ENCODE measurements around the gene SIPA1L3. TPM values are rescaled to one million over a fixed set of nuclear protein-coding genes. Genes with fewer than 3 reads are reported as not detected.

The SIPA1L3 gene
- total RNA-seq, 3 donors from 2014 or later: 9.6 to 29.8 (median 28.5) TPM

DNA sequence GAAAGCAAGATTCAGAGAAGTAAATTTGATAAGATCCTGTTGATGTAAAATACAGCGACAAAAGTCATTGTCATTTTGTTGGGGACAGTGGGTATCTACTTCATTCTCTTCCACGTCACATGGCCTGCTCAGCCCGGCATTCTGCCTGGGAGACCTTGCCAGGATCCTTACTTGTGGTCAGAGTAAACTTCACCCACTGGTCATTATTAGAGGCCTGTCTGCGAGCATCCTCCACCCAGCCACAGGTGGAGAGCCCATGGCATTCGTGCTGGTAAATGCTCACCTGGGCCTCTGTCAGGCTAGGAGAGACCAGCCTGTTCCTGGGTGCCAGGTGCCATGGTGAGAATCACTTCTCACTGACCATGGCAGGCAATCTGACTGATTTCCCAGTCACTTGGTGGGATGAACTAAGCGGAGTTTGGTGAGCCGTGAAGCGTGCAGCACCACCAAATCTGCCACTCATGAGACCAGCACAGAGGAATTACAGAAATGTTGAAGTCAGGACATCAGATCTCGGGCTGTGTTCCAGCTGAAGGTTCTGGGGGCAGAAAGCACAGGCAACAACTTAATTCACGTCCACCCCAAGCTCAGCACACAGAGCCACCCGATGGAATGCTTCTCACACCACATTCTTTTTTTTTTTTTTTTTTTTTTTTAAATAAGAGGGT lies 107.0 kb downstream of the SIPA1L3 start:
- Histone ChIP-seq H3K4me3 (no peak overlapping the region), H3K27ac (no peak overlapping the region), H3K36me3 (no peaks in the 10 kb centered on the region), H3K4me1 (no peaks in the 10 kb centered on the region), H3K9me3 (no peaks in the 10 kb centered on the region), H3K27me3 (no peaks in the 10 kb centered on the region)
- DNase-seq (ENCODE audit: low spot score in 2 of 2): no peak
- no peak for TF ChIP-seq POLR2AphosphoS5 (IDR thresholded peaks at IDR 0.05)
- no peak for TF ChIP-seq POLR2A (IDR thresholded peaks at IDR 0.05)
- TF ChIP-seq, protein P1, sequence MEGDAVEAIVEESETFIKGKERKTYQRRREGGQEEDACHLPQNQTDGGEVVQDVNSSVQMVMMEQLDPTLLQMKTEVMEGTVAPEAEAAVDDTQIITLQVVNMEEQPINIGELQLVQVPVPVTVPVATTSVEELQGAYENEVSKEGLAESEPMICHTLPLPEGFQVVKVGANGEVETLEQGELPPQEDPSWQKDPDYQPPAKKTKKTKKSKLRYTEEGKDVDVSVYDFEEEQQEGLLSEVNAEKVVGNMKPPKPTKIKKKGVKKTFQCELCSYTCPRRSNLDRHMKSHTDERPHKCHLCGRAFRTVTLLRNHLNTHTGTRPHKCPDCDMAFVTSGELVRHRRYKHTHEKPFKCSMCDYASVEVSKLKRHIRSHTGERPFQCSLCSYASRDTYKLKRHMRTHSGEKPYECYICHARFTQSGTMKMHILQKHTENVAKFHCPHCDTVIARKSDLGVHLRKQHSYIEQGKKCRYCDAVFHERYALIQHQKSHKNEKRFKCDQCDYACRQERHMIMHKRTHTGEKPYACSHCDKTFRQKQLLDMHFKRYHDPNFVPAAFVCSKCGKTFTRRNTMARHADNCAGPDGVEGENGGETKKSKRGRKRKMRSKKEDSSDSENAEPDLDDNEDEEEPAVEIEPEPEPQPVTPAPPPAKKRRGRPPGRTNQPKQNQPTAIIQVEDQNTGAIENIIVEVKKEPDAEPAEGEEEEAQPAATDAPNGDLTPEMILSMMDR (IDR thresholded peaks at IDR 0.05): no peak
- intact Hi-C loops (cut with DNase I; ENCODE audit: low total_unique reads): no loop called here

DNA sequence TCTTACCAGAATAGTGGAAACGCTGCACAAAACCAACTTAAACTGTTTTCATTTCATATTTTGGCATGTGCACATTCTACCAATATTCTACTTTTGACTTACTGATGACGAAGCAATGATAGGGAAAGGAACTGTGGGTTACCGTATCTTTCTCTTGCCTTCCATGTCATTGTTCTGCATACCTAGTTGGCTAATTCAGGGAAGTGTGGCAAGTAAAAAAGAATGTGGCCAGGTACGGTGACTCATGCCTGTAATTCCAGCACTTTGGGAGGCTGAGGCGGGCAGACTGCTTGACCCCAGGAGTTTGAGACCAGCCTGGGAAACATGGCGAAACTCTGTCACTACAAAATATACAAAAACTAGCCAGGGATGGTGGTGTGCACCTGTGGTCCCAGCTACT lies 108.2 kb downstream of the SIPA1L3 start:
- DNase-seq (ENCODE audit: low spot score in 2 of 2): no peak
- Histone ChIP-seq H3K9me3 (no peaks in the 10 kb centered on the region), H3K27ac (no peak overlapping the region), H3K4me3 (no peak overlapping the region), H3K4me1 (no peaks in the 10 kb centered on the region), H3K36me3 (no peaks in the 10 kb centered on the region), H3K27me3 (no peaks in the 10 kb centered on the region)
- intact Hi-C loops (cut with DNase I; ENCODE audit: low total_unique reads): no loop called here
- TF ChIP-seq POLR2AphosphoS5 (IDR thresholded peaks at IDR 0.05) (no peak), POLR2A (IDR thresholded peaks at IDR 0.05) (no peak)
- TF ChIP-seq, protein P1 (IDR thresholded peaks at IDR 0.05): no peak

DNA sequence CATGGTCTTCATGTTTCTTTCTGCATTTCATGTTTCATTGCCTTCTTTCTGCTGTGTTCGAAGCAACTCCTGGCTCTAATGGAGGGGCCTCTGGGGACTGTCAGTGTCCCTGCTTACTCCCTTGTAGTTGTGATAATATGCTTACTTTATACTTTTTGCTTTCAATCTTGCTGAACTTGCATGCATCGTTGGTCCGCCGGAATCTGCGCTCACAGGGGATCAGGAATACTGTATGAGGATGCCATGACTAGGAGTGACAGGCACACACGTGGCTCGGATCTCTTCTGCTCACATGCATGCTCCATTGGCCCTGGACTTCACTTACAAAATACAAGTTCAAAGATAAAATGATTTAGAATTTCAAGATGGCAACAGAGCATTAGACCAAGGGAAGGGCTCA lies 108.8 kb downstream of the SIPA1L3 start:
- intact Hi-C loops (cut with DNase I; ENCODE audit: low total_unique reads): no loop called here
- no peak overlapping the region for H3K4me3 ChIP-seq
- H3K4me1 ChIP-seq: no peaks in the 10 kb centered on the region
- no peak overlapping the region for H3K27ac ChIP-seq
- no peak for DNase-seq (ENCODE audit: low spot score in 2 of 2)
- H3K27me3 ChIP-seq: no peaks in the 10 kb centered on the region
- no peaks in the 10 kb centered on the region for H3K9me3 ChIP-seq
- no peaks in the 10 kb centered on the region for H3K36me3 ChIP-seq
- TF ChIP-seq POLR2A (IDR thresholded peaks at IDR 0.05): no peak
- TF ChIP-seq, protein P1 (IDR thresholded peaks at IDR 0.05): no peak
- TF ChIP-seq POLR2AphosphoS5 (IDR thresholded peaks at IDR 0.05): no peak

DNA sequence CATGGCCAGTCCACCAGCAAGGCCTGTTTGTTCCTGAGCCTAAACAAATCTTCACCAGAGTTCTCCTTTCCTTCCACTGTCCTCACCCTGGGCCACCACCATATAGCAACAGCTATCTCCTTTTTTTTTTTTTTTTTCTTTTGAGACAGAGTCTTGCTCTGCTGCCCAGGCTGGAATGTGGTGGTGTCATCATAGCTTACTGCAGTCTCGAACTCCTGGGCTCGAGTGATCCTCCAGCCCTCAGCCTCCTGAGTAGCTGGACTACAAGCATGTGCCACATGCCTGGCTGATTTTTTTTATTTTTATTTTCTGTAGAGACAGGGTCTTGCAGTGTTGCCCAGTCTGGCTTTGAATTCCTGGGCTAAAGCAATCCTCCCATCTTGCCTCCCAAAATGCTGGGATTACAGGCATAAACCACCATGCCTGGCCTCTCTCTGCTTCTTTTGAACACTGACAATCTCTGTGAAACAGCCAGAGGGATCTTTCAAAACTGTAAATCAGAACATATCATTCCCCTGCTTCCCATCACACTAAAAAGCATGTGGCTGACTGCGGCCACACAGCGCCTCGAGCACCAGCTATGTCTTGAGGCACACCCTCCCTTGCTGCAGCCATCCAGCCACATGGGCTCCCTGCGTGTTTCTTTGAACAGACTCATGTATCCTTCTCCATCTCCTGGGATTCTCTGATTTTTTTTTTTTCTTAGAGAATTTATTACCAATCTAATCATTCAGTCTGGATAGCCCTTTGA lies 110.6 kb downstream of the SIPA1L3 start:
- TF ChIP-seq, protein P1 (IDR thresholded peaks at IDR 0.05): no peak
- no peak for TF ChIP-seq POLR2AphosphoS5 (IDR thresholded peaks at IDR 0.05)
- no peak for TF ChIP-seq POLR2A (IDR thresholded peaks at IDR 0.05)
- Histone ChIP-seq H3K27me3 (no peaks in the 10 kb centered on the region), H3K9me3 (no peaks in the 10 kb centered on the region), H3K4me3 (no peak overlapping the region), H3K36me3 (no peaks in the 10 kb centered on the region), H3K27ac (no peak overlapping the region), H3K4me1 (no peaks in the 10 kb centered on the region)
- intact Hi-C loops (cut with DNase I; ENCODE audit: low total_unique reads): no loop called here
- DNase-seq (ENCODE audit: low spot score in 2 of 2): no peak

DNA sequence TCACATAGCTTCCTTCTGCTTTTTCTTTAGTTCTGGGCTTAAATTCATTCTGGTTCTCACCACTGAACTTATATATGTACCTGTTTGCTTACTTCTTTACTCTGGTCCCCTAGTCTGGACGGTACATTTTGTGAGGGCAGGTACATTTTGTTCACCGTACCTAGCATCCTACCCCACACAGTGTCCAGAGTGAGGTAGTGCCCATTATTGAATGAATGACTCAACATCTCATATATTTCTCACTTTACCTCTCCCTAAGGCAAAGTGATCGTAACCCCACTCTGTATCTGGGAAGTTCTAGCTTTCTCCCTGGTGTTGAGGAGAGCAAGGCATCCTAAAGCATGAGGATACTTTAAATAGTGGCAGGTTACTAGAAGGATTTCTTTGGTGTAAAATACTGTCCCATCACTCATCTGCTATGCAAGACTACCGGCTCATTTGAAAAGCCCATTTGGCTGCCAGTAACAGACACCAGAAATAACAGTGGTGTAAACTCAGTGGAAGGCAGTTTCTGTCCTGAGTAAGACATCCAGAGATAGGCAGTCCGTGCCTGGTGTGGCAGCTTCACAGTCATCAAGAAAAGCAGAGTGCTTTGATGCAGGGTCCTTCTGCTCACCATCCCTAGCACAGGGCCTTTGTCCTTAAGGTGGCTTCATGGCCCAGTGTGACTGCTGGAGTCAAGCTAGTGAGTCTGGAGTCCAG lies 111.8 kb downstream of the SIPA1L3 start:
- no peaks in the 10 kb centered on the region for H3K36me3 ChIP-seq
- intact Hi-C loops (cut with DNase I; ENCODE audit: low total_unique reads): no loop called here
- H3K4me3 ChIP-seq: no peak overlapping the region
- no peaks in the 10 kb centered on the region for H3K9me3 ChIP-seq
- H3K27ac ChIP-seq: no peak overlapping the region
- H3K4me1 ChIP-seq: no peaks in the 10 kb centered on the region
- H3K27me3 ChIP-seq: no peaks in the 10 kb centered on the region
- DNase-seq (ENCODE audit: low spot score in 2 of 2): no peak
- TF ChIP-seq, protein P1 (IDR thresholded peaks at IDR 0.05): no peak
- TF ChIP-seq POLR2AphosphoS5 (IDR thresholded peaks at IDR 0.05) (no peak), POLR2A (IDR thresholded peaks at IDR 0.05) (no peak)

Data from breast epithelium (tissue), 4 donors.